Prostate gland (tissue), 2 donors: ENCODE measurements around the gene NIPAL3. TPM values are rescaled to one million over a fixed set of nuclear protein-coding genes. Genes with fewer than 3 reads are reported as not detected.

Experiments used
- DNase-seq: peaks from one replicate; pipeline ENCODE4 v3.0.0-alpha.2; 2019; ENCODE audit warnings: low spot score
- H3K27ac ChIP-seq, 2 donors: fragments of 200-600 bp; sonication (generic); 2 replicates each; pipeline ENCODE4 v1.5.1; 2017 to 2019
- H3K27me3 ChIP-seq: fragments of 200-600 bp; sonication (generic); replicated peaks from 2 replicates; pipeline ENCODE4 v1.5.1; 2019; ENCODE audit not compliant: insufficient read depth
- H3K36me3 ChIP-seq, 2 donors: fragments of 200-600 bp; sonication (generic); 1 replicate in 1 of 2; 2 replicates in 1 of 2; pipeline versions ENCODE4 v1.5.1 to v1.8.1; 2017 to 2019
- H3K4me1 ChIP-seq: fragments of 200-600 bp; sonication (generic); replicated peaks from 2 replicates; pipeline ENCODE4 v1.5.1; 2019
- H3K4me3 ChIP-seq, 2 donors: fragments of 200-600 bp; sonication (generic); 2 replicates each; pipeline ENCODE4 v1.5.1; 2017 to 2019
- H3K9me3 ChIP-seq: fragments of 200-600 bp; sonication (generic); 2 replicates; pipeline ENCODE4 v1.5.1; 2017
- CTCF ChIP-seq, 4 experiments: fragments of 200-600 bp in 2 of 4; fragments of 450-650 bp in 2 of 4; sonication (generic) in 2 of 4; IDR thresholded peaks; 1 replicate in 3 of 4; 2 replicates in 1 of 4; pipeline ENCODE4 v1.5.1; 2016 to 2019; ENCODE audit warnings: antibody characterized with exemption in 4 of 4, mild to moderate bottlenecking in 2 of 4, moderate library complexity in 2 of 4
- POLR2A ChIP-seq: fragments of 450-650 bp; IDR thresholded peaks from one replicate; pipeline ENCODE4 v1.6.1; 2016; ENCODE audit warnings: antibody characterized with exemption, mild to moderate bottlenecking
- POLR2AphosphoS5 ChIP-seq: sonication (generic); formaldehyde crosslinking; IDR thresholded peaks from one replicate; pipeline ENCODE4 v1.6.1; 2017; ENCODE audit warnings: antibody characterized with exemption
- WGBS: methylation state at CpG from one replicate; pipeline ENCODE4 v1.1.5; 2018; 5-methylcytosine and 5-hydroxymethylcytosine counted together
- intact Hi-C: fragments of 100-400 bp; cut with DNase I; formaldehyde crosslinking; loops from one replicate; pipeline ENCODE4 v1.14.2; 2022
- total RNA-seq, 2 donors: library from RNA; depleted of rRNA; stranded (reverse); fragments of >200 nt; gene quantifications; one replicate each; pipeline ENCODE4 v1.1.0, GENCODE V29; 2016

Gene NIPAL3
- total RNA-seq = 100 to 1,000 TPM; 125 to 350 TPM

- 4% methylated on average over 28 of the region's 28 CpGs for WGBS
- H3K4me3 ChIP-seq = peak within 1 kb of the TSS; percentile 54 to 57
- H3K27ac ChIP-seq = peak within 1 kb of the TSS; percentile 66 to 82
- H3K4me1 ChIP-seq = no peaks in the 10 kb centered on the region
- no peaks in the 10 kb centered on the region for H3K36me3 ChIP-seq
- H3K9me3 ChIP-seq = no peaks in the 10 kb centered on the region
- TF ChIP-seq POLR2A = peak; percentile 74
- peak; percentile 98 for TF ChIP-seq POLR2AphosphoS5
- peak; percentile 67 to 97 (median 92) for TF ChIP-seq CTCF (IDR thresholded peaks at IDR 0.05)
- intact Hi-C loops = loop anchor here (10.0 kb wide), 1 partner anchor 409 kb away; no protein-coding TSS in a partner anchor
- peak; percentile 98 for DNase-seq
- no peaks in the 10 kb centered on the region for H3K27me3 ChIP-seq
Observed at GRCh38 chr1:24415334-24415909, at the start of gene NIPAL3. Gene NIPAL3 (plus strand): TSS chr1:24415802. CDS start chr1:24419548, 3,746 bp downstream.

GRCh38 chr1:24366707-24367106, 48.9 kb upstream of the NIPAL3 start:
- Histone ChIP-seq H3K27me3 (no peaks in the 10 kb centered on the region), H3K9me3 (no peaks in the 10 kb centered on the region), H3K4me1 (no peaks in the 10 kb centered on the region), H3K27ac (no peak overlapping the region), H3K36me3 (no peaks in the 10 kb centered on the region), H3K4me3 (no peak overlapping the region)
- intact Hi-C loops = no loop called here
- DNase-seq = no peak
- 92% methylated on average over 9 of the region's 9 CpGs for WGBS
- TF ChIP-seq POLR2AphosphoS5 (no peak), CTCF (IDR thresholded peaks at IDR 0.05) (no peak), POLR2A (no peak)

- Histone ChIP-seq H3K27me3 (no peaks in the 10 kb centered on the region), H3K27ac (no peak overlapping the region), H3K4me1 (no peaks in the 10 kb centered on the region), H3K36me3 (no peaks in the 10 kb centered on the region), H3K4me3 (no peak overlapping the region), H3K9me3 (no peaks in the 10 kb centered on the region)
- TF ChIP-seq POLR2A (no peak), CTCF (IDR thresholded peaks at IDR 0.05) (no peak), POLR2AphosphoS5 (no peak)
- 87% methylated on average over 4 of the region's 4 CpGs for WGBS
- intact Hi-C loops = no loop called here
- DNase-seq = no peak
Observed at GRCh38 chr1:24369199-24369598, 46.4 kb upstream of the NIPAL3 start.

GRCh38 chr1:24369801-24370200, 45.8 kb upstream of the NIPAL3 start:
- Histone ChIP-seq H3K9me3 (no peaks in the 10 kb centered on the region), H3K4me1 (no peaks in the 10 kb centered on the region), H3K27me3 (no peaks in the 10 kb centered on the region), H3K4me3 (no peak overlapping the region), H3K36me3 (no peaks in the 10 kb centered on the region), H3K27ac (no peak overlapping the region)
- intact Hi-C loops = no loop called here
- DNase-seq = no peak
- 95% methylated on average over 4 of the region's 4 CpGs for WGBS
- TF ChIP-seq POLR2AphosphoS5 = no peak
- TF ChIP-seq CTCF (IDR thresholded peaks at IDR 0.05) = no peak

- 67% methylated on average over 7 of the region's 7 CpGs for WGBS
- H3K36me3 ChIP-seq = no peaks in the 10 kb centered on the region
- no peak overlapping the region for H3K27ac ChIP-seq
- TF ChIP-seq CTCF (IDR thresholded peaks at IDR 0.05) (no peak), POLR2AphosphoS5 (no peak), POLR2A (no peak)
- intact Hi-C loops = no loop called here
- no peaks in the 10 kb centered on the region for H3K4me1 ChIP-seq
- no peaks in the 10 kb centered on the region for H3K9me3 ChIP-seq
- DNase-seq = no peak
- no peak overlapping the region for H3K4me3 ChIP-seq
- H3K27me3 ChIP-seq = no peaks in the 10 kb centered on the region
Observed at GRCh38 chr1:24373044-24373443, 42.6 kb upstream of the NIPAL3 start.
